ENCODE measurements around the gene LILRA2. TPM values are rescaled to one million over a fixed set of nuclear protein-coding genes. Genes with fewer than 3 reads are reported as not detected.
"Not testable (repeated sequence)": the region's sequence is repeated elsewhere in the genome, so short reads cannot be mapped to it uniquely, and the experiment has no call there.

LILRA2 gene
- total and polyA plus RNA-seq, 2 donors (not counting 1 experiment from before 2014, with no cell fraction given), result not detected

DNA sequence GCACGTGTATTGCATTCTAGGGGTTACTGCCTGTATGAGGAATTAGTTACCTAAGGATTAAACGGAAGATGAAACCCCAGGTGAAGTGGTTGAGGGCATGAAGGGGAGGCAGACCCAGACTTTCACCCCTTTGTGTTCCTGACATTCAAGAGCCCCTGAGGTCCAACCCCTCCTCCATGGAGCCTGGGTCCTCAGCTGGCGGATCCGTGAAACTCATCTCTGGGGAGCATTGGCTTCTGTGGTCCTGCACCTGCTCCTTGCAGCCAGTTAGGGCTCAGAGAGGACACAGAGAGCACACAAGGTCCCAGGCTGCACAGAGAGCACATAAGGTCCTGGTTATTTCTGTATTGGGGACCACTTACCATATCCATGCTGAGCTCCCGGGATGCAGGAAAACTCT lies 12.8 kb downstream of the LILRA2 start:
- no peak overlapping the region for H3K4me2 ChIP-seq (ENCODE audit: extremely low read depth, insufficient read depth, low read length)
- no peaks in the 10 kb centered on the region for H4K20me1 ChIP-seq (ENCODE audit: control insufficient read depth, extremely low read depth, insufficient read depth, low read length)
- no peaks in the 10 kb centered on the region for H3K4me1 ChIP-seq (ENCODE audit: control insufficient read depth, extremely low read depth, insufficient read depth, low read length)
- H3K27me3 ChIP-seq (ENCODE audit: control insufficient read depth, insufficient read depth, low read length), result no peaks in the 10 kb centered on the region
- no peak overlapping the region for H3K9ac ChIP-seq (ENCODE audit: insufficient read depth, low read length)
- no peak for DNase-seq (ENCODE audit: low read depth in 2 of 2)
- H3K9me3 ChIP-seq (ENCODE audit: control insufficient read depth, insufficient read depth, low read depth, low read length), result no peaks in the 10 kb centered on the region
- H3K4me3 ChIP-seq (replicated peaks in 1 of 4; ENCODE audit: control extremely low read depth in 1 of 4, insufficient read depth in 1 of 4, low read depth in 3 of 4, low read length in 4 of 4), result no peak overlapping the region
- H3K79me2 ChIP-seq (ENCODE audit: control insufficient read depth, insufficient read depth, low read length), result no peaks in the 10 kb centered on the region
- H3K36me3 ChIP-seq (ENCODE audit: control insufficient read depth, insufficient read depth, low read length), result no peaks in the 10 kb centered on the region
- TF ChIP-seq EZH2 (IDR thresholded peaks at IDR 0.05; ENCODE audit: low read length, missing control alignments), result no peak
- TF ChIP-seq CTCF (conservative IDR thresholded peaks at IDR 0.05 in 1 of 2, IDR thresholded peaks at IDR 0.05 in 1 of 2; ENCODE audit: low read depth in 1 of 2, low read length in 2 of 2), result no peak
- H2AFZ ChIP-seq (ENCODE audit: low read length), result no peak overlapping the region
- H3K27ac ChIP-seq (ENCODE audit: insufficient read depth, low read length), result no peak overlapping the region

DNA sequence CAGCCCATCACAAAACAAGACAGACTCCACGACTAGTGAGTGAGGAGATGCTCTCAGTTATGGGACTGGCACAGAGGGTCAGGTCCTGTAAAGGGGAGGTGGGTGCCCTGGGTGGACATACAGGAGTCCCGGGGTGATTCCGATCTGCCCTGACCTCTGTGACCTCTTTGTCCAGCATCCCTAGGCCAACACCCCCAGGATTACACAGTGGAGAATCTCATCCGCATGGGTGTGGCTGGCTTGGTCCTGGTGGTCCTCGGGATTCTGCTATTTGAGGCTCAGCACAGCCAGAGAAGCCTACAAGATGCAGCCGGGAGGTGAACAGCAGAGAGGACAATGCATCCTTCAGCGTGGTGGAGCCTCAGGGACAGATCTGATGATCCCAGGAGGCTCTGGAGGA lies 13.4 kb downstream of the LILRA2 start:
- Histone ChIP-seq H3K27me3 (ENCODE audit: control insufficient read depth, insufficient read depth, low read length) (no peaks in the 10 kb centered on the region), H3K36me3 (ENCODE audit: control insufficient read depth, insufficient read depth, low read length) (no peaks in the 10 kb centered on the region), H3K4me1 (ENCODE audit: control insufficient read depth, extremely low read depth, insufficient read depth, low read length) (no peaks in the 10 kb centered on the region), H4K20me1 (ENCODE audit: control insufficient read depth, extremely low read depth, insufficient read depth, low read length) (no peaks in the 10 kb centered on the region), H3K9me3 (ENCODE audit: control insufficient read depth, insufficient read depth, low read depth, low read length) (no peaks in the 10 kb centered on the region), H2AFZ (ENCODE audit: low read length) (no peak overlapping the region), H3K27ac (ENCODE audit: insufficient read depth, low read length) (no peak overlapping the region), H3K79me2 (ENCODE audit: control insufficient read depth, insufficient read depth, low read length) (no peaks in the 10 kb centered on the region), H3K4me3 (replicated peaks in 1 of 4; ENCODE audit: control extremely low read depth in 1 of 4, insufficient read depth in 1 of 4, low read depth in 3 of 4, low read length in 4 of 4) (no peak overlapping the region), H3K9ac (ENCODE audit: insufficient read depth, low read length) (no peak overlapping the region), H3K4me2 (ENCODE audit: extremely low read depth, insufficient read depth, low read length) (no peak overlapping the region)
- TF ChIP-seq EZH2 (IDR thresholded peaks at IDR 0.05; ENCODE audit: low read length, missing control alignments) (no peak), CTCF (conservative IDR thresholded peaks at IDR 0.05 in 1 of 2, IDR thresholded peaks at IDR 0.05 in 1 of 2; ENCODE audit: low read depth in 1 of 2, low read length in 2 of 2) (no peak)
- DNase-seq (ENCODE audit: low read depth in 2 of 2), result no peak

- not testable (repeated sequence) for H3K4me2 ChIP-seq (ENCODE audit: extremely low read depth, insufficient read depth, low read length); H3K4me3 ChIP-seq (replicated peaks in 1 of 4; ENCODE audit: control extremely low read depth in 1 of 4, insufficient read depth in 1 of 4, low read depth in 3 of 4, low read length in 4 of 4); H3K27ac ChIP-seq (ENCODE audit: insufficient read depth, low read length); H2AFZ ChIP-seq (ENCODE audit: low read length); H4K20me1 ChIP-seq (ENCODE audit: control insufficient read depth, extremely low read depth, insufficient read depth, low read length); H3K27me3 ChIP-seq (ENCODE audit: control insufficient read depth, insufficient read depth, low read length); H3K79me2 ChIP-seq (ENCODE audit: control insufficient read depth, insufficient read depth, low read length); H3K4me1 ChIP-seq (ENCODE audit: control insufficient read depth, extremely low read depth, insufficient read depth, low read length); H3K36me3 ChIP-seq (ENCODE audit: control insufficient read depth, insufficient read depth, low read length); H3K9ac ChIP-seq (ENCODE audit: insufficient read depth, low read length); DNase-seq (ENCODE audit: low read depth in 2 of 2); H3K9me3 ChIP-seq (ENCODE audit: control insufficient read depth, insufficient read depth, low read depth, low read length)
Observed at GRCh38 chr19:54593445-54593844, 19.9 kb downstream of the LILRA2 start, which contains the start of gene LILRA1. TSS of gene LILRA1 (plus strand) at chr19:54593632. CDS start at chr19:54594245, 613 bp downstream.

DNA sequence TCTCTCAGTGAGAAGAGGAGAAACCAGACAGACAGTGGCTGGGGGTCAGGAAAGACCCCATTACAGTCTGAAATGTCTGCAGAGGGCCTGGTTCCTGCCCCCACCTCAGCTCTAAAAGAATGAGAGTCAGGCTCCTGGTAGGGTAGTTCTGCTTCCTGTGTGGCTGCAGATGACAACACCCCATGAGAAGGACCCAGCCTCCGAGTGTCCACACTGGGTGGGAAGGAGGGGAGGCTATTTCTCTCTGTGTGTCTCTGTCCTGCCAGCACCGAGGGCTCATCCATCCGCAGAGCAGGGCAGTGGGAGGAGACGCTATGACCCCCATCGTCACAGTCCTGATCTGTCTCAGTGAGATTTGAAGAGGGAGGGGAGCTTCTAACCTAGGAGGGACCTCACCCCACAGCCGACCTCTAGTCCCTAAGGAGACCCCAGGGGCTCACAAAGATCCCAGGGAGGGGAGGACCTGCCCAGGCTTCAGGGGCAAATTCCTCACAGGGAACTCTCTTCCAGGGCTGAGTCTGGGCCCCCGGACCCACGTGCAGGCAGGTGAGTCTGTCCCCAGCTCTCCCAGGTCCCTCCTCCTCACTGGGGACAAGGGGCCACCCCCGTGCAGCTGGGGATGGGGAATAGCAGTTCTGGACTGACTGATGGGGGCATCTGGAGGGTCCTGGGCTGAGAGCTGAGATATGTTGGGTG lies 20.5 kb downstream of the LILRA2 start:
- not testable (repeated sequence) for H3K27ac ChIP-seq (ENCODE audit: insufficient read depth, low read length); H3K9me3 ChIP-seq (ENCODE audit: control insufficient read depth, insufficient read depth, low read depth, low read length); H4K20me1 ChIP-seq (ENCODE audit: control insufficient read depth, extremely low read depth, insufficient read depth, low read length); H3K79me2 ChIP-seq (ENCODE audit: control insufficient read depth, insufficient read depth, low read length); H3K27me3 ChIP-seq (ENCODE audit: control insufficient read depth, insufficient read depth, low read length); H3K4me3 ChIP-seq (replicated peaks in 1 of 4; ENCODE audit: control extremely low read depth in 1 of 4, insufficient read depth in 1 of 4, low read depth in 3 of 4, low read length in 4 of 4); H3K36me3 ChIP-seq (ENCODE audit: control insufficient read depth, insufficient read depth, low read length); H3K4me1 ChIP-seq (ENCODE audit: control insufficient read depth, extremely low read depth, insufficient read depth, low read length); H3K4me2 ChIP-seq (ENCODE audit: extremely low read depth, insufficient read depth, low read length); H2AFZ ChIP-seq (ENCODE audit: low read length); DNase-seq (ENCODE audit: low read depth in 2 of 2); H3K9ac ChIP-seq (ENCODE audit: insufficient read depth, low read length)
